HCT116 (cell line): Measurements from ENCODE around the gene RXYLT1. TPM values are rescaled to one million over a fixed set of nuclear protein-coding genes. Genes with fewer than 3 reads are reported as not detected.

ENCODE experiments used
- ATAC-seq: fragments of 200-7000 bp; cut with Tn5 transposase; 2 replicates; pipeline ENCODE4 v1.9.1; 2020; ENCODE audit warnings: mild to moderate bottlenecking, moderate library complexity
- BruUV-seq: library from RNA; stranded (reverse); fragments of 400-500 nt; replicated peaks from 2 replicates; lab custom pipeline; 2021; lab: Mats Ljungman, UMichigan
- CTCF ChIA-PET: fragments of 300-600 bp; sonication (Branson Sonifier 250); formaldehyde crosslinking; loops from one replicate; lab custom pipeline; 2021; ENCODE audit warnings: antibody characterized with exemption; lab: Charles Lee
- POLR2A ChIA-PET: fragments of 300-600, 350-600 bp; sonication (Branson Sonifier 250); formaldehyde crosslinking; loops from one replicate; lab custom pipeline; 2021; ENCODE audit warnings: antibody characterized with exemption; lab: Charles Lee
- RAD21 ChIA-PET, 2 experiments: fragments of 300-600 bp; sonication (Branson Sonifier 250); formaldehyde crosslinking; loops; one replicate each; lab custom pipeline; 2023; ENCODE audit warnings: low total read pairs in 2 of 2; ENCODE audit not compliant: uncharacterized antibody in 2 of 2, unreplicated experiment in 2 of 2, low non-redundant PET in 1 of 2; lab: Charles Lee
- DNase-seq: peaks from one replicate; pipeline ENCODE4 v3.0.0-alpha.2; 2010; ENCODE audit warnings: low read depth, low spot score
- H2AFZ ChIP-seq: fragments of 200-600 bp; shearing (Covaris generic), sonication (generic); 2 replicates; pipeline ENCODE4 v1.6.1; 2017; ENCODE audit warnings: low read depth, mixed run types, mixed read lengths, antibody characterized with exemption, low read length; ENCODE audit not compliant: poor library complexity, severe bottlenecking
- H3K27ac ChIP-seq: 2 replicates; pipeline ENCODE4 v1.5.1; 2012; ENCODE audit warnings: low read depth, low read length
- H3K27me3 ChIP-seq: fragments of 200-600 bp; sonication (generic); 2 replicates; pipeline ENCODE4 v1.6.1; 2016; ENCODE audit warnings: mixed run types, low read length, mixed read lengths; ENCODE audit not compliant: insufficient read depth
- H3K36me3 ChIP-seq, 2 experiments: fragments of 200-500 bp in 1 of 2; fragments of 200-600 bp in 1 of 2; sonication (Bioruptor generic) in 1 of 2; sonication (generic) in 1 of 2; 2 replicates each; pipeline versions ENCODE4 v1.5.1 to v1.6.1; 2014 to 2016; ENCODE audit warnings: low read length in 2 of 2, inconsistent platforms in 1 of 2, mixed read lengths in 1 of 2, mixed run types in 1 of 2; ENCODE audit not compliant: insufficient read depth in 2 of 2, control insufficient read depth in 1 of 2
- H3K4me1 ChIP-seq, 2 experiments: fragments of 200-600 bp in 1 of 2; sonication (generic) in 1 of 2; 2 replicates each; pipeline versions ENCODE4 v1.5.1 to v1.6.1; 2012 to 2017; ENCODE audit warnings: low read length in 2 of 2, inconsistent platforms in 1 of 2, mild to moderate bottlenecking in 1 of 2, mixed read lengths in 1 of 2, mixed run types in 1 of 2, moderate library complexity in 1 of 2; ENCODE audit not compliant: insufficient read depth in 2 of 2, control insufficient read depth in 1 of 2
- H3K4me2 ChIP-seq: fragments of 200-600 bp; sonication (generic); 2 replicates; pipeline ENCODE4 v1.6.1; 2017; ENCODE audit warnings: mixed run types, low read length, mixed read lengths
- H3K4me3 ChIP-seq, 2 experiments: fragments of 200-600 bp in 1 of 2; sonication (generic) in 1 of 2; replicated peaks in 1 of 2; 2 replicates each; pipeline ENCODE4 v1.5.1; 2011 to 2016; ENCODE audit warnings: low read length in 2 of 2, control low read depth in 1 of 2, low read depth in 1 of 2, mild to moderate bottlenecking in 1 of 2, mixed read lengths in 1 of 2, mixed run types in 1 of 2
- H3K79me2 ChIP-seq: fragments of 200-600 bp; sonication (generic); 2 replicates; pipeline ENCODE4 v1.6.1; 2017; ENCODE audit warnings: mild to moderate bottlenecking, mixed run types, low read length, moderate library complexity, mixed read lengths; ENCODE audit not compliant: insufficient read depth
- H3K9ac ChIP-seq: fragments of 200-600 bp; sonication (generic); 2 replicates; pipeline ENCODE4 v1.6.1; 2016; ENCODE audit warnings: low read length, mixed read lengths
- H3K9me2 ChIP-seq: fragments of 200-600 bp; sonication (generic), shearing (Covaris generic); 2 replicates; pipeline ENCODE4 v1.6.1; 2017; ENCODE audit warnings: mixed run types, mild to moderate bottlenecking, moderate library complexity; ENCODE audit not compliant: insufficient read depth
- H3K9me3 ChIP-seq, 2 experiments: fragments of 200-500 bp in 1 of 2; fragments of 200-600 bp in 1 of 2; sonication (Bioruptor generic) in 1 of 2; sonication (generic) in 1 of 2; 2 replicates each; pipeline ENCODE4 v1.6.1; 2014 to 2017; ENCODE audit warnings: low read length in 2 of 2, mixed read lengths in 2 of 2, inconsistent platforms in 1 of 2, low read depth in 1 of 2, mild to moderate bottlenecking in 1 of 2, mixed run types in 1 of 2, moderate library complexity in 1 of 2; ENCODE audit not compliant: control insufficient read depth in 1 of 2, insufficient read depth in 1 of 2
- H4K20me1 ChIP-seq: fragments of 200-600 bp; sonication (generic), shearing (Covaris generic); 2 replicates; pipeline ENCODE4 v1.6.1; 2017; ENCODE audit warnings: mixed run types, mild to moderate bottlenecking, moderate library complexity; ENCODE audit not compliant: insufficient read depth
- CTCF ChIP-seq, 3 experiments: fragments of 200-600 bp in 1 of 3; sonication (generic) in 1 of 3; IDR thresholded peaks in 2 of 3; conservative IDR thresholded peaks in 1 of 3; 2 replicates each; pipeline ENCODE4 v1.5.1; 2012 to 2017; ENCODE audit warnings: low read depth in 2 of 3, low read length in 2 of 3, antibody characterized with exemption in 1 of 3, borderline replicate concordance in 1 of 3, control low read depth in 1 of 3, mild to moderate bottlenecking in 1 of 3, mixed read lengths in 1 of 3, mixed run types in 1 of 3, moderate library complexity in 1 of 3; ENCODE audit not compliant: insufficient read depth in 1 of 3
- ELF1 ChIP-seq: IDR thresholded peaks from 2 replicates; pipeline ENCODE4 v1.6.1; 2012; ENCODE audit warnings: low read depth, borderline replicate concordance
- EZH2phosphoT487 ChIP-seq: fragments of 200-600 bp; IDR thresholded peaks from 2 replicates; pipeline ENCODE4 v1.6.1; 2018; ENCODE audit warnings: antibody characterized with exemption, borderline replicate concordance
- MAX ChIP-seq: IDR thresholded peaks from 2 replicates; pipeline ENCODE4 v1.6.1; 2012
- POLR2AphosphoS5 ChIP-seq: IDR thresholded peaks from 2 replicates; pipeline ENCODE4 v1.6.1; 2011; ENCODE audit warnings: mild to moderate bottlenecking, low read depth, low read length, moderate library complexity
- RAD21 ChIP-seq: IDR thresholded peaks from 2 replicates; pipeline ENCODE4 v1.6.1; 2012; ENCODE audit warnings: low read depth, mild to moderate bottlenecking
- REST ChIP-seq: IDR thresholded peaks from 2 replicates; pipeline ENCODE4 v1.6.1; 2012; ENCODE audit warnings: low read depth
- SRF ChIP-seq: IDR thresholded peaks from 2 replicates; pipeline ENCODE4 v1.6.1; 2012; ENCODE audit warnings: low read depth
- YY1 ChIP-seq: IDR thresholded peaks from 2 replicates; pipeline ENCODE4 v1.6.1; 2011; ENCODE audit warnings: low read length, low read depth, moderate library complexity, mild to moderate bottlenecking; ENCODE audit not compliant: insufficient replicate concordance; ENCODE audit errors: extremely low read depth
- ZBTB33 ChIP-seq: IDR thresholded peaks from 2 replicates; pipeline ENCODE4 v1.6.1; 2011; ENCODE audit warnings: mild to moderate bottlenecking, low read length, moderate library complexity; ENCODE audit not compliant: insufficient replicate concordance; ENCODE audit errors: extremely low read depth
- ZNF274 ChIP-seq: fragments of 200-500 bp; sonication (Bioruptor generic); IDR thresholded peaks from 2 replicates; pipeline ENCODE4 v1.6.1; 2014; ENCODE audit warnings: mild to moderate bottlenecking, low read depth, low read length, inconsistent platforms
- intact Hi-C: fragments of 100-400 bp; cut with micrococcal nuclease; formaldehyde crosslinking; loops from 2 replicates; pipeline ENCODE4 v1.10.0; 2022
- total RNA-seq: library from RNA; stranded (reverse); gene quantifications from one replicate; pipeline ENCODE4 v1.2.1, GENCODE V29; 2021; ENCODE audit not compliant: unreplicated experiment

The RXYLT1 gene
- total RNA-seq, 1 experiment from 2014 or later: 23.0 TPM

- H3K4me1 ChIP-seq: peaks cover 15 to 25% of the 10 kb centered on the region in 2 experiments; a peak in 3 of 4 replicates
- H4K20me1 ChIP-seq: no peaks in the 10 kb centered on the region
- no TSS peak for BruUV-seq
- H3K9me3 ChIP-seq: no peaks in the 10 kb centered on the region
- H2AFZ ChIP-seq: no peak overlapping the region
- H3K27ac ChIP-seq: no peak overlapping the region
- peaks cover 96% of the 10 kb centered on the region for H3K79me2 ChIP-seq
- intact Hi-C loops: no loop called here
- ChIA-PET CTCF (interaction anchor here (1.9 kb wide), 1 partner anchor 9 kb away, joined by 8 read pairs; the partner anchor contains the start of gene SRGAP1), RAD21 (no interaction called here), POLR2A (interaction anchor here (0.6 to 1.6 kb wide), 2 partner anchors 11 to 14 kb away, joined by 3 read pairs; no protein-coding TSS in a partner anchor)
- H3K4me2 ChIP-seq: no peak overlapping the region
- H3K36me3 ChIP-seq: no peaks in the 10 kb centered on the region
- no peak overlapping the region for H3K4me3 ChIP-seq
- no peak for ATAC-seq
- H3K9ac ChIP-seq: no peak overlapping the region
- no peaks in the 10 kb centered on the region for H3K27me3 ChIP-seq
- no peak for DNase-seq
- no peaks in the 10 kb centered on the region for H3K9me2 ChIP-seq
- TF ChIP-seq CTCF (IDR thresholded peaks at IDR 0.05 in 2 of 3, conservative IDR thresholded peaks at IDR 0.05 in 1 of 3; ENCODE audit: borderline replicate concordance in 1 of 3, insufficient read depth in 1 of 3, low read depth in 2 of 3, low read length in 2 of 3) (no peak), ZNF274 (no peak), MAX (no peak), SRF (no peak)
- TF ChIP-seq, all 23 proteins: peak for 0
Observed at GRCh38 chr12:63853978-63854377, 74.3 kb downstream of the RXYLT1 start.

- no TSS peak for BruUV-seq
- Histone ChIP-seq H3K79me2 (peaks cover 96% of the 10 kb centered on the region), H4K20me1 (no peaks in the 10 kb centered on the region), H3K9me2 (no peaks in the 10 kb centered on the region), H3K27ac (no peak overlapping the region), H3K4me1 (peaks cover 17 to 23% of the 10 kb centered on the region in 2 experiments; a peak in 3 of 4 replicates), H3K27me3 (no peaks in the 10 kb centered on the region), H3K9me3 (no peaks in the 10 kb centered on the region), H3K36me3 (no peaks in the 10 kb centered on the region), H2AFZ (no peak overlapping the region), H3K4me2 (no peak overlapping the region), H3K4me3 (no peak overlapping the region), H3K9ac (no peak overlapping the region)
- RAD21 ChIA-PET: no interaction called here
- DNase-seq (no peak), ATAC-seq (no peak)
- intact Hi-C loops: no loop called here
- POLR2A ChIA-PET: no interaction called here
- CTCF ChIA-PET: no interaction called here
- TF ChIP-seq ELF1 (no peak), RAD21 (no peak), POLR2AphosphoS5 (no peak), ZBTB33 (no peak), EZH2phosphoT487 (no peak), YY1 (no peak), REST (no peak)
Observed at GRCh38 chr12:63855299-63855698, 75.6 kb downstream of the RXYLT1 start.
